Neural cell (in vitro differentiated cells): ENCODE measurements around the gene AEBP1.

Experiments used
- EP300 ChIP-seq: fragments of 450-650 bp; conservative IDR thresholded peaks from 2 replicates; pipeline ENCODE4 v1.6.1; 2014; ENCODE audit warnings: antibody characterized with exemption, mild to moderate bottlenecking, moderate library complexity; ENCODE audit not compliant: poor library complexity, severe bottlenecking
- EZH2 ChIP-seq: fragments of 200-600, 300-800 bp; shearing (Covaris generic), sonication (generic); IDR thresholded peaks from 2 replicates; pipeline ENCODE4 v1.6.1; 2014; ENCODE audit warnings: antibody characterized with exemption, low read length, borderline replicate concordance, mild to moderate bottlenecking; ENCODE audit not compliant: insufficient read depth, poor library complexity, severe bottlenecking
- POLR2AphosphoS5 ChIP-seq: IDR thresholded peaks from 2 replicates; pipeline ENCODE4 v1.6.1; 2012
- SMC3 ChIP-seq: fragments of 450-650 bp; conservative IDR thresholded peaks from 2 replicates; pipeline ENCODE4 v1.6.1; 2014; ENCODE audit warnings: antibody characterized with exemption, mild to moderate bottlenecking, moderate library complexity; ENCODE audit not compliant: poor library complexity
- TAF1 ChIP-seq: IDR thresholded peaks from 2 replicates; pipeline ENCODE4 v1.6.1; 2012; ENCODE audit warnings: low read depth
- TF ChIP-seq, protein P1 (sequence below): fragments of 450-650 bp; IDR thresholded peaks from 2 replicates; pipeline ENCODE4 v1.5.1; 2014; ENCODE audit warnings: antibody characterized with exemption, mild to moderate bottlenecking, moderate library complexity; ENCODE audit not compliant: poor library complexity, severe bottlenecking
- TF ChIP-seq, protein P2 (sequence below): IDR thresholded peaks from 2 replicates; pipeline ENCODE4 v1.6.1; 2012; ENCODE audit warnings: borderline replicate concordance

DNA sequence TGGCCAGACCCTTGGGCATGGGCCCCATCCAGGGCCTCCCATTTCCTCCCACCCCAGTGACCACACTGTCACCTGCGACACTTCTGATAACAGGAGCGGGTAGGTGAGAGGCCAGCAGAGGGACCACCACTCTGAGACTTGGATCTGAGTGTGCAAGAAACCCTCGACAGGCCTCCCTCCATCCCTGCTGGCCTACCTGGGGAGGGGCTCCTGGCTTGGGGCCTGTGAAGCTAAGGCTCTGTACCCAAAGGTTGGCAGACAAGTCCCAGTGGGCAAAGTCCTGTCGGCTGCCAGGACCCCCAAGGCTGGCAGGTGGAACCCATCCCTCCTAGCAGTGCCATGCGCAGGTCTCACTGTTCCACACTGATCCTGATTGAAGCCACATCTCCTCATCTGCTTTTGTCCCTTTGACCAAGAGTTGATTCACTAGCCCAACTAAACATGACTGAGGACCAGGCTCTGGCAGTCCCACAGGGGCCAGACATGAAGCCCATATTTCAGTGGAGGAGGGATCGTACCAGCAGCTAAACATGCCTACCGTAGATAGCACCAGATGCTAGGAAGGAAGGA is 37.6 kb upstream of the AEBP1 start:
- no peak for TF ChIP-seq EZH2
- no peak for TF ChIP-seq EP300
- no peak for TF ChIP-seq POLR2AphosphoS5
- TF ChIP-seq, protein P1, sequence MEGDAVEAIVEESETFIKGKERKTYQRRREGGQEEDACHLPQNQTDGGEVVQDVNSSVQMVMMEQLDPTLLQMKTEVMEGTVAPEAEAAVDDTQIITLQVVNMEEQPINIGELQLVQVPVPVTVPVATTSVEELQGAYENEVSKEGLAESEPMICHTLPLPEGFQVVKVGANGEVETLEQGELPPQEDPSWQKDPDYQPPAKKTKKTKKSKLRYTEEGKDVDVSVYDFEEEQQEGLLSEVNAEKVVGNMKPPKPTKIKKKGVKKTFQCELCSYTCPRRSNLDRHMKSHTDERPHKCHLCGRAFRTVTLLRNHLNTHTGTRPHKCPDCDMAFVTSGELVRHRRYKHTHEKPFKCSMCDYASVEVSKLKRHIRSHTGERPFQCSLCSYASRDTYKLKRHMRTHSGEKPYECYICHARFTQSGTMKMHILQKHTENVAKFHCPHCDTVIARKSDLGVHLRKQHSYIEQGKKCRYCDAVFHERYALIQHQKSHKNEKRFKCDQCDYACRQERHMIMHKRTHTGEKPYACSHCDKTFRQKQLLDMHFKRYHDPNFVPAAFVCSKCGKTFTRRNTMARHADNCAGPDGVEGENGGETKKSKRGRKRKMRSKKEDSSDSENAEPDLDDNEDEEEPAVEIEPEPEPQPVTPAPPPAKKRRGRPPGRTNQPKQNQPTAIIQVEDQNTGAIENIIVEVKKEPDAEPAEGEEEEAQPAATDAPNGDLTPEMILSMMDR, result no peak
- TF ChIP-seq, protein P2, sequence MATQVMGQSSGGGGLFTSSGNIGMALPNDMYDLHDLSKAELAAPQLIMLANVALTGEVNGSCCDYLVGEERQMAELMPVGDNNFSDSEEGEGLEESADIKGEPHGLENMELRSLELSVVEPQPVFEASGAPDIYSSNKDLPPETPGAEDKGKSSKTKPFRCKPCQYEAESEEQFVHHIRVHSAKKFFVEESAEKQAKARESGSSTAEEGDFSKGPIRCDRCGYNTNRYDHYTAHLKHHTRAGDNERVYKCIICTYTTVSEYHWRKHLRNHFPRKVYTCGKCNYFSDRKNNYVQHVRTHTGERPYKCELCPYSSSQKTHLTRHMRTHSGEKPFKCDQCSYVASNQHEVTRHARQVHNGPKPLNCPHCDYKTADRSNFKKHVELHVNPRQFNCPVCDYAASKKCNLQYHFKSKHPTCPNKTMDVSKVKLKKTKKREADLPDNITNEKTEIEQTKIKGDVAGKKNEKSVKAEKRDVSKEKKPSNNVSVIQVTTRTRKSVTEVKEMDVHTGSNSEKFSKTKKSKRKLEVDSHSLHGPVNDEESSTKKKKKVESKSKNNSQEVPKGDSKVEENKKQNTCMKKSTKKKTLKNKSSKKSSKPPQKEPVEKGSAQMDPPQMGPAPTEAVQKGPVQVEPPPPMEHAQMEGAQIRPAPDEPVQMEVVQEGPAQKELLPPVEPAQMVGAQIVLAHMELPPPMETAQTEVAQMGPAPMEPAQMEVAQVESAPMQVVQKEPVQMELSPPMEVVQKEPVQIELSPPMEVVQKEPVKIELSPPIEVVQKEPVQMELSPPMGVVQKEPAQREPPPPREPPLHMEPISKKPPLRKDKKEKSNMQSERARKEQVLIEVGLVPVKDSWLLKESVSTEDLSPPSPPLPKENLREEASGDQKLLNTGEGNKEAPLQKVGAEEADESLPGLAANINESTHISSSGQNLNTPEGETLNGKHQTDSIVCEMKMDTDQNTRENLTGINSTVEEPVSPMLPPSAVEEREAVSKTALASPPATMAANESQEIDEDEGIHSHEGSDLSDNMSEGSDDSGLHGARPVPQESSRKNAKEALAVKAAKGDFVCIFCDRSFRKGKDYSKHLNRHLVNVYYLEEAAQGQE, result no peak
- no peak for TF ChIP-seq TAF1
- no peak for TF ChIP-seq SMC3
